ENCODE results near the gene ACER3. TPM values are rescaled to one million over a fixed set of nuclear protein-coding genes. Genes with fewer than 3 reads are reported as not detected.
A peak's percentile ranks its signal among the peaks of the same experiment; 100 is the strongest.
"Not testable (repeated sequence)": the region's sequence is repeated elsewhere in the genome, so short reads cannot be mapped to it uniquely, and the experiment has no call there.

Gene ACER3
- total and polyA plus RNA-seq, 8 donors, result 2.1 to 25.9 (median 8.5) TPM

GRCh38 chr11:76820184-76820566, 40.5 kb upstream of the ACER3 start:
- WGBS, 5 donors, result 78 to 94% (median 88%) methylated on average over 1 of the region's 1 CpG
- Histone ChIP-seq H3K36me3 (no peaks in the 10 kb centered on the region), H3K4me1 (peaks cover 0 to 11% (median 0%) of the 10 kb centered on the region in 4 donors), H3K9me3 (peaks cover 0 to 16% (median 11%) of the 10 kb centered on the region in 4 donors), H3K4me3 (no peak overlapping the region), H3K27ac (no peak overlapping the region), H3K27me3 (no peaks in the 10 kb centered on the region)
- no peak for DNase-seq
- TF ChIP-seq EP300 (IDR thresholded peaks at IDR 0.05), result no peak
- no peak for TF ChIP-seq POLR2A (IDR thresholded peaks at IDR 0.05)
- no peak for TF ChIP-seq CTCF (IDR thresholded peaks at IDR 0.05)
- TF ChIP-seq POLR2AphosphoS5 (IDR thresholded peaks at IDR 0.05), result no peak
- intact Hi-C loops (cut with DNase I; ENCODE audit: low total_unique reads), result no loop called here

- H3K36me3 ChIP-seq; H3K27ac ChIP-seq; H3K27me3 ChIP-seq; intact Hi-C loops (cut with DNase I; ENCODE audit: low total_unique reads); DNase-seq; H3K9me3 ChIP-seq; H3K4me3 ChIP-seq: not testable (repeated sequence)
- 89 to 97% (median 94%) methylated on average over 7 to 29 of the region's 29 CpGs for WGBS, 5 donors
- H3K4me1 ChIP-seq, result peaks cover 0 to 11% (median 0%) of the 10 kb centered on the region in 4 donors
These were observed 39.3 kb upstream of the ACER3 start for GRCh38 chr11:76821396-76821795.

GRCh38 chr11:76822406-76822805, 38.3 kb upstream of the ACER3 start:
- Histone ChIP-seq H3K4me3 (no peak overlapping the region), H3K27ac (no peak overlapping the region), H3K9me3 (no peaks in the 10 kb centered on the region), H3K36me3 (no peaks in the 10 kb centered on the region), H3K27me3 (no peaks in the 10 kb centered on the region), H3K4me1 (peaks cover 0 to 11% (median 0%) of the 10 kb centered on the region in 4 donors)
- TF ChIP-seq CTCF (IDR thresholded peaks at IDR 0.05) (no peak), POLR2AphosphoS5 (IDR thresholded peaks at IDR 0.05) (no peak), EP300 (IDR thresholded peaks at IDR 0.05) (no peak), POLR2A (IDR thresholded peaks at IDR 0.05) (no peak)
- intact Hi-C loops (cut with DNase I; ENCODE audit: low total_unique reads), result no loop called here
- DNase-seq, result no peak
- WGBS, 5 donors, result 79 to 93% (median 89%) methylated on average over 1 of the region's 1 CpG

GRCh38 chr11:76823481-76824028, 37.2 kb upstream of the ACER3 start:
- intact Hi-C loops (cut with DNase I; ENCODE audit: low total_unique reads), result no loop called here
- H3K4me3 ChIP-seq, result no peak overlapping the region
- TF ChIP-seq CTCF (IDR thresholded peaks at IDR 0.05) (no peak), POLR2AphosphoS5 (IDR thresholded peaks at IDR 0.05) (peak in 2 of 3 donors; percentile 46 to 53)
- H3K27me3 ChIP-seq, result no peaks in the 10 kb centered on the region
- peak in 1 of 2 donors; percentile 69 for DNase-seq
- peaks cover 0 to 11% (median 0%) of the 10 kb centered on the region in 4 donors for H3K4me1 ChIP-seq
- H3K27ac ChIP-seq, result peak overlapping the region; percentile 40 to 66 (median 59)
- no peaks in the 10 kb centered on the region for H3K36me3 ChIP-seq
- H3K9me3 ChIP-seq, result no peaks in the 10 kb centered on the region
- WGBS, 5 donors, result 50 to 71% (median 60%) methylated on average over 9 of the region's 9 CpGs

- Histone ChIP-seq H3K27me3 (no peaks in the 10 kb centered on the region), H3K36me3 (no peaks in the 10 kb centered on the region), H3K9me3 (no peaks in the 10 kb centered on the region), H3K4me3 (no peak overlapping the region), H3K4me1 (peaks cover 0 to 11% (median 0%) of the 10 kb centered on the region in 4 donors), H3K27ac (peak overlapping the region; percentile 40 to 66 (median 59))
- TF ChIP-seq POLR2A (IDR thresholded peaks at IDR 0.05), result no peak
- no peak for TF ChIP-seq POLR2AphosphoS5 (IDR thresholded peaks at IDR 0.05)
- no peak for TF ChIP-seq EP300 (IDR thresholded peaks at IDR 0.05)
- TF ChIP-seq CTCF (IDR thresholded peaks at IDR 0.05), result no peak
- WGBS, 5 donors, result 68 to 80% (median 78%) methylated on average over 9 of the region's 9 CpGs
- intact Hi-C loops (cut with DNase I; ENCODE audit: low total_unique reads), result no loop called here
- no peak for DNase-seq
These were observed 36.4 kb upstream of the ACER3 start for GRCh38 chr11:76824083-76824939.
